Activated CD8-positive, alpha-beta memory T cell treated with anti-CD3 and anti-CD28 coated beads for 4 hours (primary cell): ENCODE results near the gene VASN.
"Not testable (repeated sequence)": the region's sequence is repeated elsewhere in the genome, so short reads cannot be mapped to it uniquely, and the experiment has no call there.

Experiments used
- DNase-seq, 2 donors: peaks; one replicate each; pipeline ENCODE4 v3.0.0-alpha.2; 2020; ENCODE audit warnings: low read depth in 2 of 2

The VASN gene

DNA sequence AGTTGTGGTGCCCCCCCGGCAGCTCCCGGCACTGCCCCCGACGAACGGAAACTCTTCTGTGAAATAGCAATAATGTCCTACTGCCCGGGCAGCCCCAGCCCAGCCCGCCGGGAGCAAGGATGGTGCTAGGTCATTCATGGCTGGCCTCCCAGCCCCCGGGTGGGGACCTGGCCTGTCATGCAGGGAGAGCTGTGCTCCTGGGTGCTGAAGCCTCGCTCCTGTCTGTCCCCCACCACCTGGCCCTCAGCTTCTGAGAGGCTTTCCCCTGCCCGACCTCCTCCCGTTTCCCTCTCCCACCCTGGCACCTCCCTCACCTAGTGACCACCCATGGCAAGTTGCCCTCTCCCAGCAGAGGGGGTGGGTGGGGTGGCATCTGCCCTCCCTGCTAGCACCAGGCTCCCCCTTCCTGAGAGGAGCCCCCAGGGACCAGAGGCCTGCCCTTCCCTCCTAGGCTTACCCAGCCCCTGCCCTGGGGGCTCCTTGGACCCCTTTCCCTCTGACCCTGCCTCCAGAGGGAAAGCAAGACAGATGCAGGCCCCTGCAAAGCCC is 34.0 kb upstream of the VASN start:
- no peak for DNase-seq

DNA sequence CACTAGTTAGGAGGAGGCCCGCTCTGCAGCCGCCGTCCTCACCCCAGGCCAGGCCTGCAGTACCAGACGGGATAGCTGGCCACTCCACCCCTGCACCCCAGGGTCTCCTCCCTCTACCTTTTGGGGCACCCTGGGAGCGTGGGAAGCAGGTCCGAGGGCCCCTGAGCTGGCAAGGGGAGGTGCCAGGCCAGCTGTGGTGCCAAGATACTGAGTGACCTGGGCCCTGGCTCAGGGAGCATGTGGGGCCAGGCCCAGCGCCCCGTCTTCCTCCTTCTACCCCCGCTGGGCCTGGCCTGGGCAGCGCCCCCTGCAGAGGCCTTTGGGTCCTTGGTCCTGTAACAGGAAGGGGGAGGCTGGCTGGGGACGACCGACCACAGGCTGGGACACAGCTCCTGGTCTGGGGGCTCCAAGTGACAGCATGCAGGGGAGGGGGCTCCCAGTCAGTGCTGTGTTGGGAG is 33.5 kb upstream of the VASN start:
- no peak for DNase-seq

DNA sequence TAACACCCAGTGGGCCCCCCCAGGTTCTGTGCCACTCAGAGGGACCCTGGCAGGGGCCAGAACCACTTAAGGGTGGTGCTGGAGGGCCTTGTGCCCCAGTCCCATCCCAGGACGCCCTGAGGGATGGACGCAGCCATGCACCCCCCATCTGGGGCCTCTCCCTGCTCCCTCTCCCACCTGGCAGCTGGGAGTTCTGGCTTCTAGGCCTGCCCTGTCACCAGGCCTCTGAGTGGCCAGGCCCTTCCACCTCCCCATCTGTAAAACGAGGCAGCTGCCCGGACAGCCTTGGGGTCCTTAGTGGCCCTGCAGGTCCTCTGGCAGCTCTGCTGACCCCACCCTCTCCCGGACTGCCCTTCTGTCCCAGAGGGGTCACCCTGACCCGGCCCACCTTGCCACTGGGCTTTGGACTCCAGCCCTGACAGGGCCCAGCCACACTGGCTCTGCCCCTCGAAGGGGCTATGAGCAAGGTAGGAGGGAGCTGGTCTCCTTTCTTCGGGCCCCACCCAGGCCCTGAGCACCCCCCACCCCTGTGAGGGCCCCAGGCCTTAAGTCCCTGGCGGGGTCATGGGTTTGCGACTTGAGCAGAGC is 32.8 kb upstream of the VASN start:
- no peak for DNase-seq

DNA sequence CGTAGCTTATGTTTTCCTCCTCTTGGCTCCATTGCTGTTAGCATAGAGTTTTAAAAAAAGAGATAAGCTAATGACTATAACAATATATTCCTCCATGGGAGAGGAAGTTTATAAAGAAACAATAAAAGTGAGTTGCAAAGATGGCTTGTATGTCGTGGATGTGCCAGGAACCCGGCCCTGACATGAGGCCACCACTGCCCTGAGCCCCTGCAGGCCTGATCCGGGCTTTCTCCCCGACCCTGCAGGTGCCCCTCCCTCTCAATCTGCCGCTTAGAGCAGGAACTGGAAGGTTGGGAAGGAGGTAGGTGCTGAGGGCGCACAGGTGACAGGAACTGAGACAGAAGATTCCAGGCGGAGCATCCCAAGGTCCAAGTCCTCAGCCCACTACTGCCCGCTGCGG is 32.2 kb upstream of the VASN start:
- no peak for DNase-seq

DNA sequence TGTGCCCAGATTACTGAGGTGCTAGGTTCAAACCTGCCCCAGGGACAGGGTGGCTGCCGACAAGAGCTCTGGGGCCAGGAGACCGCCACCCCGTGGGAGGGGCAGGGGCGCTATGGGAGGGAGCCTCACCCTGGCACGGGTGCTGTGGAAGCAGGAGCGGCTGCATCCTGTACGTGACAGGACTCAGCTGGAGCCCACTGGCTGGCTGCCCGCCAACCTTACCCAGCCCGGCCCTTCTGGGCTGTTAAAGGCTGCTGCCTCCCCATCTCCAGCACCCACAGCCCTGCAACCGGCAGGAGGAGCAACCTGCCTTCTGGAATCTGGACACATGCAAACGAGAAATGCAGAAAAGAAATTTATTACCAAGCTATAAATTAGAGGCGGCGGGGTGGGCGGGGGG is 31.7 kb upstream of the VASN start:
- no peak for DNase-seq

DNA sequence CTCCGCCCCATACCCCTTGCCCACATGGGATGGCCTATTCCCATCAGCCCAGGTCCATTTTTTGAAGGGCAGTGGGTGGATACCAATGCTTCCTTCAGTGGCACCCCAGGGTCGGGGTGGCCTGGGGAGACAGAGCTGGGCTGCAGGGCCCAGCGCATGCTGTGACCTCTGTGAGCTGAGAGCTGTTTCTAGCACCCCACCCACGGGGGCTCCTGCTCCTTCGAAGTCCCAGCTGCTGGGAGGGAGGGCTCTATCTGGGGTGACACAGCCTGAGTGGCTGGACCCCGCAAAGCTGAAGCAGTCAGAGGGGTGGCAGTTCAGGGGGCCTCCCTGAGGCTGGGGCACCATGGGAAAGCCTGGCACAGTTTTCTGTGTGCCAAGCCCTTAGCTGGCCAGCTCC is 31.2 kb upstream of the VASN start:
- no peak for DNase-seq

DNA sequence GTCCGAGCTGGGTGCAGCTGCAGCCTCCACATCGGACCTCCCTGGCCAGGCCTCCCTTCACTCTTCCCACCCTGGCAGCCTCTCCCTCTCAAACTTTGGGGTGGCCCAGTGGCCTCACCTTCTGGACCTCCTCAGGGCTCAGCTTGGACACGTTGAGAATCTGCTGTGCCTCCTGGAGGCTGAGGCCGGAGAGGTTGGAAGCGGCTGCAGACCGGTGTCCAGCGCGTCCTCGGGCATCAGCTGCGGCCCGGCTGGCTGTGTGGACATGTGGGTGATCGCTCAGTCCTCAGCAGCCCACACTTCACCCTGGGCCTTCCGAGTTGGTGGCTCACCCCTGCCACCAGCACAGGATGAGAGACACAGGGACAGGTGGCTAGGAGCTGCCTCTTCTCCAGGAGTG is 30.4 kb upstream of the VASN start:
- no peak for DNase-seq

DNA sequence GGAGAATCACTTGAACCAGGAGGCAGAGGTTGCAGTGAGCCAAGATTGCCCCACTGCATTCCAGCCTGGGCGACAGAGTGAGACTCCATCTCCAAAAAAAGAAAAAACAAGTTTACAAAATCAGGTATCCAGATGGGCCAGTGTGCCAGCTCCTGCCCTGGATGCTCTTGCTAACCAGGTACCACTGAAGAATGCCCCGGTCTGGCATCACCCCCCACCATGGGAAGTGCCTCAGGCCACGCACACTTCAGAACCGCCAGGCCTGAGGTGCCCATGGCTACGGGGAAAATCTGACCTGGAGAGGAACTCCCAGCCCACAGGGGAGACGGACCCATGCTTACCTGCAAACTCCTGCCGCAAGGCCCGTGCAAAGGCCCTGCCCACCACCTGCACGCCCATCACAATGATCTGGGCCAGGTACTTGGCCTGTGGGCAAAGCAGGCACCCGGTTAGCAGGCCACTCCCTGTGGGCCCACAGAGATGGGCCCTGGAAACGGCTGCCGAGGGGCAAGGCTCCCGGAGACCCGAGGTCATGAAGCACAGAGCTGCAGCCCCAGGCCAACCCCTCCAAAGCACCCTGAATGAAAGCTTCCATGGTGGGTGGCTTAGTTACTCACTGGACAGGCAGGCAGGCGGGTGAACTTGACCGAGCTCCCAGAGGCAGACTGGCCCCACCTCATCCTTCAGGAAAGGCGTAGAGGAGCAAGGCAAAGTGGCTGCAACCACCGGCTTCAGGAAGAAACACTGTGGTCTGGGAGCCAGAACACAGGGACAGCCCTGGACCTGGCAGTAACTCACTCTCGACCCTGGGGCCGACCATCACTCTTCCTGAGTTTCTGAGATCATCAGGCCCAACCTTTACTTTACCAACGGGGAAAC is 28.5 kb upstream of the VASN start:
- DNase-seq, result no peak

DNA sequence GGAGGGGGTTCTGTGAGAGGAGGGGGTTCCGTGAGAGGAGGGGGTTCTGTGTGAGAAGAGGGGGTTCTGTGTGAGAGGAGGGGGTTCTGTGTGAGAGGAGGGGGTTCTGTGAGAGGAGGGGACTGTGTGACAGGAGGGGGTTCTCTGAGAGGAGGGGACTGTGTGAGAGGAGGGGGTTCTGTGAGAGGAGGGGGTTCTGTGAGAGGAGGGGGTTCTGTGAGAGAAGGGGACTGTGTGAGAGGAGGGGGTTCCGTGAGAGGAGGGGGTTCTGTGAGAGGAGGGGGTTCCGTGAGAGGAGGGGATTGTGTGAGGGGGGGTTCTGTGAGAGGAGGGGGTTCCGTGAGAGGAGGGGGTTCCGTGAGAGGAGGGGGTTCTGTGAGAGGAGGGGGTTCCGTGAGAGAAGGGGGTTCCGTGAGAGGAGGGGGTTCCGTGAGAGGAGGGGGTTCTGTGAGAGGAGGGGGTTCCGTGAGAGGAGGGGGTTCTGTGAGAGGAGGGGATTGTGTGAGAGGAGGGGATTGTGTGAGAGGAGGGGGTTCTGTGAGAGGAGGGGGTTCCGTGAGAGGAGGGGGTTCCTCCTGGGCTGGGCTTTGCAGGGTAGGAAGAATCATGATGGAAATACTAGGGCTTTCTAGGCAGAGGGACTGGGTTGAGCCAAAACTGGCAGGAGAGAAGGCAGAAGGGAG is 27.2 kb upstream of the VASN start:
- not testable (repeated sequence) for DNase-seq

DNA sequence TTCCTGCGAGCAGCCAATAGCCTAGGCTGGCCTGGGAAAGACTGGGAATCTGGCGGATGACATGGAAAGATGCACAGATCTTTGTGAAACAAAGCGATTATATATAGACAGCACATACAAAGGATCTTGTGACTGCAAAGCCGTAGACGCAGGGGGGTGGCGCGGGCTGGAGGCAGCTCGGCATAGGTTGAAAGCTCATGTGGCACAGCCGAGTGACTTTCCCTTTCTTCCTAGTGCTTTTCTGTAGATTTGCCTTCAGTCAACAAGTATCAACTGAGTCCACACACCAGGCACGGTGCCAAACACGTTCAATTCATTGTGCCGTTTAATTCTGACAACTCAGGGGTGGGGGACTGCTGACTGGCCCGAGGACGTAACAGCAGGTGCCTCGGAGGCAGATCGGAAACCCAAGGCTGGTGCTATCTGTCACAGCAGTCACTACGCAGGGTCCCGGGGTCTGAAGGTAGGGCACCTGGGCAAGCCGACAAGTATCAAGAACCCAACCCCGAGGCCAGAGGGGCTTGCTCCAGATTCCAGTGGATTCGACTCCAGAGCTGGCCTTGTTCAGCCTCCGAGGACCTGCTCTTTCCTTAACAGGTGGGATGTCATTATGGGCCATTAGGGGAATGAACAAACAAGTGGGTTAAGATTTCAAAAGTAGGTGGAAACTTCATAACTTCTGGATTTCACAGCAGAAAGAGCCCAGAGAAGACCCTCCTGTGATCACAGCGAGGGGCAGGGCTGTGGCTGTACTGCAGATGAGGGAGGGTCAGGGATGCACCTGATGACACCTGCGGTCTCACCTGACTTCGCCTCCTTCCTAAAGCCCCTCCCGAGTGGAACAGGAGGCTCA is 26.4 kb upstream of the VASN start:
- no peak for DNase-seq

DNA sequence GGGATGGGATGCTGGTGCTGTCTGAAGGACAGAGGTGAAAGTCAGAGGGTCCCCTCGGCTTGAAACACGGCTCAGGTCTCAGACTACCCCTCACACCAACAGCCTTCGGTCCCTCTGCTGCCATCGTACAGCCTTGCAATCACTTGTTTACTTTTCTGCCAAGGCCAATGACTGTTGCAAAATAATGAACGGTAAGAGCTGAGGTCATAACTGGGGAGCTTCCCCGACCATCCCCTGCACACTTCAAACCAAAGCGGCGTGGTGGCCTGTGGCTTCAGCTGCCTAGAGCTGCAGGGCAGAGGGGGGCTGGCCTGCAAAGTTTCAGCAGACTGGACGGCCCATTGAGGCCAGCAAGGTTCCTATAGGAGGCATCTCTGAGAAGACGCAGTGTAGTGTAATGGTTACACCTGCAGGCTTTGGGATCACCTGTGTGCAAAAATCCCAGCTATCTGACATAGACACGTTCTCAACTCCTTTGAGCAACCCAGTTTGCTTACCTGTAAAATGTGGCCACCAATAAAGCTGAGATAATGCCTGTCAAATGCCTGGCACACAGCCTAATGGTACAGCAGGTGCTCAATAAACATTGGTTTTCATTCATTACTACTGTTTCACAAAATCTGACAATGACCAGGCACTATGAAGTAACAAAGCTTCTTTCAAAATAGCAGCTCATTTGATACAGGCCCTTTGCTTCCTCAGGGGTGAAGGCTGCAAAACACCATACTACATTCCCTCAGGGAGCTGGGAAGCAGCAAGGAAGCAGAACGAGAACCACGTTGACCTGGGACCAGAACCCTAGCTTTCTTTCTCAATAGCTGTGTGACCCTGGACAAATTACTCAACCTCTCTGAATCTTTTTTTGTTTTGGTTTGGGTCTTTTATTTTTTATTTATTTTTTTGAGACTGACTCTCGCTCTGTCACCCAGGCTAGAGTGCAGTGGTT is 25.5 kb upstream of the VASN start:
- DNase-seq, result no peak

DNA sequence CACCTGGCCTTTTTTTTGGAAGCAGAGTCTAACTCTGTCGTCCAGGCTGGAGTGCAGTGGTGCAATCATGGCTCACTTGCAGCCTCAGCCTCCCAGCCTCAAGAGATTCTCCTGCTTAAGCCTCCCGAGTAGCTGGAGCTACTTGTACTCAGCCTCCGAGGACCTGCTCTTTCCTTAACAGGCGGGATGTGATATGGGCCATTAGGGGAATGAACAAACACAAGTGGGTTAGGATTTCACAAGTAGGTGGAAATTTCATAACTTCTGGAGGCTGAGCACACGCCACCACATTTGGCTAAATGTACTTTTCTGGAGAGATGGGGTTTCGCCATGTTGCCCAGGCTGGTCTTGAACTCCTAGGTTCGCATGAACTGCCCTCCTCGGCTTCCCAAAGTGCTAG is 24.6 kb upstream of the VASN start:
- DNase-seq, result no peak

DNA sequence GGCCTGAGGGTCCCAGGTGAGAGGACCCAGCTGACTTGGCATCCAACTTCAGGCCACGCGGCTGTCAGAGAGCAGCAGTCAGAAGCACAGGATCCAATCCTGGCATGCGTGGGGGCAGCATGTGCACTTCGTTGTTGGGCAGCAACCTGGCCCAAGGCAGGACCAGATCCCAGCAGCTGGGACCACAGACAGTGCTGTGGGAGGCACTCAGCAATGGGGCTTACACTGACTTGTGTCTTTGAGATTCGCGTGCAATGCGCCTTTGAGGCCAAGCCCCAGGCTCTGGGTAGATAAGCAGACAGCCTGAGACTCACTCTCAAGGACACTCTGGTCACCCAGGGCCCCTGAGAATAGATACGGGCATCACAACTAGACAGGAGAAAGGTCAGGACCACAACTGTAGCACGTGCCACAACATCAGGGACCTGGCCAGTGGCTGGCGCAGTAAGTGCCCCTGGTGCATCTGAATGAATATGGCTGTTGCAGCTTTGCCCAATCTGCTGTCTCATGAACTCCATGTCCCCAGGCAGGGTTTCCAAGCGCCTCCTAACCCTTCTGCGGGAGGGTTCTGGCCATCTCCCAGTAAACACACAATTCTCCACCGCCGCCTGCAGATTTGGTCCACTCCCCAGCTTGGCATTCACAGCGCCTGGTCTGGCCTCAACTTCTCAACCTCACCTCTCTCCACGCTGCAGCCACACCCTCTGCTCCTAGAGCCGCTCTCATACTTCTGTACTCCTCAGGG is 23.7 kb upstream of the VASN start:
- no peak for DNase-seq

DNA sequence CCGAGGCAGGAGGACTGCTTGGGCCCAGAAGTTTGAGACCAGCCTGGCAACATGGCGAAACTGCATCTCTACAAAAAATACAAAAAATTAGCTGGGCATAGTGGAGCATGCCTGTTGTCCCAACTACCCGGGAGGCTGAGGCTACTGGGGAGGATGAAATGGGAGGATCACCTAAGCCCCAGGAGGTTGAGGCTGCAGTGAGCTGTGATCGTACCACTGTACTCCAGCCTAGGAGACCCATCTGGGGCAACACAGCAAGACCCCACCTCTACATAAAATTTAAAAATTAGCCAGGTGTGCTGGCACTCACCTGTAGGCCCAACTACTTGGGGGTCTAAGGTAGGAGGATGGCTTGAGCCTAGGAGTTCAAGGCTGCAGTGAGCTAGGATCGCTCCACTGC is 22.3 kb upstream of the VASN start:
- no peak for DNase-seq

DNA sequence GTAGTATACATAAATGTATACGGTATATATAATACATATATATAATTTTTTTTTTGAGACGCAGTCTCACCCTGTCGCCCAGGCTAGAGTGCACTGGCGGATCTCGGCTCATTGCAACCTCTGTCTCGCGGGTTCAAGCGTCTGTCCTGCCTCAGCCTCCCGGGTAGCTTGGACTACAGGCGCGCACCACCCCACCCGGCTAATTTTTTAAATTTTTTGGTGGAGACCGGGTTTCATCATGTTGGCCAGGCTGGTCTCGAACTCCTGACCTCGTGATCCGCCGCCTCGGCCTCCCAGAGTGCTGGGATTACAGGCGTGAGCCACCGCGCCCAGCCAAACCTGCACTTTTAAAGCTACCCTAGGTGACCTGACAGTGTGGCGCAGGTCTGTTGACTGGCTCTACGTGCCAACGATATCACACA is 21.3 kb upstream of the VASN start:
- no peak for DNase-seq

DNA sequence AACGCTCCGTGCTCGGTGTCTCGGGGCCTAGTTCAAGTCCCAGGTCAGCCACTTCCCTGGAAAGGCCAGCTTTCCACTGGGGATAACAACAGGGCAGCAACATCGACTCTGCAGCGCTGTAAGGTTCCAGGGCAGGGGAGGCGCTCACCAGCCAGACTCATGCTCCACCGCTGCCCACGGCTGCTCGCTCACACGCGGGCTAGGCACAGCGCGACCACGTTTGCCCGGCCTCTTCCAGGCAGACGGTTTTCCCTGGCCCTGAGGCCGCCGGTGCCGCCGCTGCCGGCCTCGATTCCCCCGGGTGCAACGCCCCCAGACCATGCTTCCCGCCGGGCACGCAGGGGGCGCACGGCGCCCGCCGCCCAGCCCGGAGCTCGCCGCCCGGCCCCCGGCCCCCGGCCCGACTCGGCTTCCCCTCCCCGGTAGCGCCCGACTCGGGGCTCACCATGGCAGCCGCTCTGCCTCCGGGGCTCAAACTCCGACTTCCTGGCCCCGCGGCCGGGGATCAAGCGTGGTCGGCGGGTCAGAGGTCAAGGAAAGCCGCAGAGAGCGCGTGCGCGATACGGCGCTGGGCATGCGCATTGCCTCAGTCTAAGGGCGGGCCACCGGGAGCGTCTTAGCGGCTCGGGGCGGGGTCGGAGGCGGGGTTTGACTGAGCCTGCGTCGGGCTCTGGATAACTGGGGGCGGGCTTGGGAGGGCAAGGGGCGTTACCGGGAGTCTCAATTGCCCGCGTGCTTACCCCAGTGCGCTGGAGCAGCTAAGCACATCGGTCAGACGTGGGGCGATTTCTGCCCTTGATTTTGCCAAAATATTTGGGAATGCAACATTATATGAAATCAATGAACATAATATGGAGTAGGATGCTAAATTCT is 20.6 kb upstream of the VASN start, which contains the start of gene PAM16:
Gene PAM16 (minus strand): TSS at position 535 of the 873 bp plus-strand sequence. CDS start 87 bp downstream, at position 448.
- peak; percentile 95 to 97 for DNase-seq

DNA sequence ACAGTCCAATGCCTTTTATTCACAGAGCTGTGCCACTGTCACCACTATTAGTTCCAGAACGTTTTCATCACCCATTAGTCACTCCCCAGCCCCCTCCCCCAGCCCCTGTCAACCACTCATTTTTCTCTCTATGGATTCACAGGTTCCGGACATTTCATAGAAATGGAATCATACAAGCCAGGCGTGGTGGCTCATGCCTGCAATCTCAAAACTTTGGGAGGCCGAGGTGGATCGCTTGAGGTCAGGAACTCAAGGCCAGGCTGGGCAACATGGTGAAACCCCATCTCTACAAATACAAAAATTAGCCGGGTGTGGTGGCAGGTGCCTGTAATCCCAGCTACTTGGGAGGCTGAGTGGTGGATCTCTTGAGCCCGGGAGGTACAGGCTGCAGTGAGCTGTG is 19.8 kb upstream of the VASN start:
- no peak for DNase-seq

DNA sequence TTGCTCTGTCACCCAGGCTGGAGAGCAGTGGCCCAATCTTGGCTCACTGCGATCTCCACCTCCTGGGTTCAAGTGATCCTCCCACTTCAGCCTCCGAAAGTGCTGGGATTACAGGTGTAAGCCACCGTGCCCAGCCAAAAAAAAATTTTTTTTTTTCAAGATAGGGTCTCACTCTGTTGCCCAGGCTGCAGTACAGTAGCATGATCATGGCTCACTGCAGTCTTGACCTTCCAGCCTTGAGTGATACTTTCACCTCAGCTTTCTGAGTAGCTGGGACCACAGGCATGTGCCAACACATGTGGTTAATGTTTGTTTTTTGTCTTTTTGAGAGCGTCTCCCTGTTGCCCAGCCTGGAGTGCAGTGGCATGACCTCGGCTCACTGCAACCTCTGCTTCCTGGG is 18.8 kb upstream of the VASN start:
- DNase-seq, result no peak

DNA sequence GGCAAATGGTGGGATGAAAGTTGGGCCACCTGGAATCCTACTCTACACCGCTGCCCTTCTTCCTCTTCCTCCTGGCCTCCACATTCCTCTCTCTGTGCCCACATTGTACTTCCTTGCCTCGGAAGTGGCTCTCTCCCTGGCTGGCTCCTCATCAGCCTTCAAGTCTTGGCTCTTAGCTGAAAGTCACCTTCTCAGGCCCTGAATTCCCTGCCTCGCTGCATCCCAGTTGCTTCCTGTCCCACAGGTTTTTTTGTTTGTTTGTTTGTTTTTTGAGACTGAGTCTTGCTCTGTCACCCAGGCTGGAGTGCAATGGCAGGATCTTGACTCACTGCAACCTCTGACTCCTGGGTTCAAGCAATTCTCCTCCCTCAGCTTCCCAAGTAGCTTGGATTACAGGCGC is 18.0 kb upstream of the VASN start:
- no peak for DNase-seq
